ENCODE results near the gene MRPS16.

MRPS16 gene

GRCh38 chr10:73238990-73239566 is 13.4 kb downstream of the MRPS16 start:
- no peak overlapping the region for H3K14ac ChIP-seq (ENCODE audit: low read length)
- no peak overlapping the region for H3K27ac ChIP-seq (replicated peaks; ENCODE audit: low read length)
- H3K36me3 ChIP-seq (replicated peaks in 1 of 2; ENCODE audit: control insufficient read depth in 2 of 2, insufficient read depth in 2 of 2, low read length in 2 of 2), result peaks cover 30 to 97% of the 10 kb centered on the region in 2 donors
- DNase-seq (ENCODE audit: low spot score), result no peak
- no peak overlapping the region for H2BK12ac ChIP-seq (ENCODE audit: low read length)
- no peak overlapping the region for H2BK120ac ChIP-seq (ENCODE audit: low read depth, low read length)
- H3K18ac ChIP-seq (ENCODE audit: low read length), result no peak overlapping the region
- H2BK15ac ChIP-seq (ENCODE audit: low read length), result no peak overlapping the region
- H4K8ac ChIP-seq (ENCODE audit: low read depth, low read length), result no peak overlapping the region
- H3K4ac ChIP-seq (ENCODE audit: low read length), result no peak overlapping the region
- no peak overlapping the region for H3K23ac ChIP-seq (ENCODE audit: low read depth, low read length, poor library complexity)
- no peaks in the 10 kb centered on the region for H3K4me1 ChIP-seq (ENCODE audit: control insufficient read depth in 2 of 2, insufficient read depth in 1 of 2, low read depth in 1 of 2, low read length in 2 of 2)
- H2BK5ac ChIP-seq (ENCODE audit: low read length), result no peak overlapping the region
- no peaks in the 10 kb centered on the region for H3K9me3 ChIP-seq (replicated peaks in 1 of 2; ENCODE audit: control insufficient read depth in 2 of 2, insufficient read depth in 1 of 2, low read depth in 1 of 2, low read length in 2 of 2)
- H3K4me3 ChIP-seq (ENCODE audit: low read length in 2 of 2), result no peak overlapping the region
- no peak overlapping the region for H4K91ac ChIP-seq (ENCODE audit: low read depth, low read length, poor library complexity)
- H3K79me1 ChIP-seq (ENCODE audit: low read depth, low read length), result peaks cover 4% of the 10 kb centered on the region
- H3K27me3 ChIP-seq (ENCODE audit: control insufficient read depth in 3 of 3, insufficient read depth in 3 of 3, low read depth in 1 of 3, low read length in 3 of 3), result no peaks in the 10 kb centered on the region
- WGBS, 2 donors (ENCODE audit: extremely low coverage in 2 of 2, insufficient read length in 2 of 2, insufficient replicate concordance in 1 of 2), result no CpG with 5 or more reads among the region's 5 CpGs
- no peak overlapping the region for H3K9ac ChIP-seq (ENCODE audit: low read depth, low read length, poor library complexity)
- H3K4me2 ChIP-seq (ENCODE audit: insufficient read depth, low read length, poor library complexity, severe bottlenecking), result no peak overlapping the region
- no peak overlapping the region for H2AFZ ChIP-seq (ENCODE audit: low read length)
- H2AK5ac ChIP-seq (ENCODE audit: low read depth, low read length), result no peak overlapping the region

- Histone ChIP-seq H3K36me3 (replicated peaks in 1 of 2; ENCODE audit: control insufficient read depth in 2 of 2, insufficient read depth in 2 of 2, low read length in 2 of 2) (peaks cover 17 to 97% of the 10 kb centered on the region in 2 donors), H3K9me3 (replicated peaks in 1 of 2; ENCODE audit: control insufficient read depth in 2 of 2, insufficient read depth in 1 of 2, low read depth in 1 of 2, low read length in 2 of 2) (no peaks in the 10 kb centered on the region), H3K4me1 (ENCODE audit: control insufficient read depth in 2 of 2, insufficient read depth in 1 of 2, low read depth in 1 of 2, low read length in 2 of 2) (no peaks in the 10 kb centered on the region), H2AFZ (ENCODE audit: low read length) (no peak overlapping the region), H3K79me1 (ENCODE audit: low read depth, low read length) (peaks cover 4% of the 10 kb centered on the region), H3K23ac (ENCODE audit: low read depth, low read length, poor library complexity) (no peak overlapping the region), H3K18ac (ENCODE audit: low read length) (no peak overlapping the region), H3K4me2 (ENCODE audit: insufficient read depth, low read length, poor library complexity, severe bottlenecking) (no peak overlapping the region), H3K27me3 (ENCODE audit: control insufficient read depth in 3 of 3, insufficient read depth in 3 of 3, low read depth in 1 of 3, low read length in 3 of 3) (no peaks in the 10 kb centered on the region), H3K4ac (ENCODE audit: low read length) (no peak overlapping the region), H2BK5ac (ENCODE audit: low read length) (no peak overlapping the region), H4K91ac (ENCODE audit: low read depth, low read length, poor library complexity) (no peak overlapping the region), H2BK12ac (ENCODE audit: low read length) (no peak overlapping the region), H2BK120ac (ENCODE audit: low read depth, low read length) (no peak overlapping the region), H2BK15ac (ENCODE audit: low read length) (no peak overlapping the region), H3K4me3 (ENCODE audit: low read length in 2 of 2) (no peak overlapping the region), H3K9ac (ENCODE audit: low read depth, low read length, poor library complexity) (no peak overlapping the region), H4K8ac (ENCODE audit: low read depth, low read length) (no peak overlapping the region), H3K27ac (replicated peaks; ENCODE audit: low read length) (no peak overlapping the region), H3K14ac (ENCODE audit: low read length) (no peak overlapping the region), H2AK5ac (ENCODE audit: low read depth, low read length) (no peak overlapping the region)
- no peak for DNase-seq (ENCODE audit: low spot score)
- WGBS, 2 donors (ENCODE audit: extremely low coverage in 2 of 2, insufficient read length in 2 of 2, insufficient replicate concordance in 1 of 2), result no CpG with 5 or more reads among the region's 7 CpGs
These were observed 17.7 kb downstream of the MRPS16 start for GRCh38 chr10:73234695-73235094.

- no peak overlapping the region for H3K4me2 ChIP-seq (ENCODE audit: insufficient read depth, low read length, poor library complexity, severe bottlenecking)
- H3K14ac ChIP-seq (ENCODE audit: low read length), result no peak overlapping the region
- H2BK120ac ChIP-seq (ENCODE audit: low read depth, low read length), result no peak overlapping the region
- no peak overlapping the region for H2BK12ac ChIP-seq (ENCODE audit: low read length)
- no CpG with 5 or more reads among the region's 2 CpGs for WGBS, 2 donors (ENCODE audit: extremely low coverage in 2 of 2, insufficient read length in 2 of 2, insufficient replicate concordance in 1 of 2)
- H3K27ac ChIP-seq (replicated peaks; ENCODE audit: low read length), result no peak overlapping the region
- no peak overlapping the region for H2AK5ac ChIP-seq (ENCODE audit: low read depth, low read length)
- H3K23ac ChIP-seq (ENCODE audit: low read depth, low read length, poor library complexity), result no peak overlapping the region
- H2BK15ac ChIP-seq (ENCODE audit: low read length), result no peak overlapping the region
- H3K27me3 ChIP-seq (ENCODE audit: control insufficient read depth in 3 of 3, insufficient read depth in 3 of 3, low read depth in 1 of 3, low read length in 3 of 3), result no peaks in the 10 kb centered on the region
- H4K91ac ChIP-seq (ENCODE audit: low read depth, low read length, poor library complexity), result no peak overlapping the region
- peaks cover 17 to 97% of the 10 kb centered on the region in 2 donors for H3K36me3 ChIP-seq (replicated peaks in 1 of 2; ENCODE audit: control insufficient read depth in 2 of 2, insufficient read depth in 2 of 2, low read length in 2 of 2)
- H3K4ac ChIP-seq (ENCODE audit: low read length), result no peak overlapping the region
- H3K9ac ChIP-seq (ENCODE audit: low read depth, low read length, poor library complexity), result no peak overlapping the region
- no peak for DNase-seq (ENCODE audit: low spot score)
- no peak overlapping the region for H2BK5ac ChIP-seq (ENCODE audit: low read length)
- no peak overlapping the region for H3K4me3 ChIP-seq (ENCODE audit: low read length in 2 of 2)
- no peaks in the 10 kb centered on the region for H3K9me3 ChIP-seq (replicated peaks in 1 of 2; ENCODE audit: control insufficient read depth in 2 of 2, insufficient read depth in 1 of 2, low read depth in 1 of 2, low read length in 2 of 2)
- H2AFZ ChIP-seq (ENCODE audit: low read length), result no peak overlapping the region
- H4K8ac ChIP-seq (ENCODE audit: low read depth, low read length), result no peak overlapping the region
- no peak overlapping the region for H3K18ac ChIP-seq (ENCODE audit: low read length)
- peaks cover 4% of the 10 kb centered on the region for H3K79me1 ChIP-seq (ENCODE audit: low read depth, low read length)
- H3K4me1 ChIP-seq (ENCODE audit: control insufficient read depth in 2 of 2, insufficient read depth in 1 of 2, low read depth in 1 of 2, low read length in 2 of 2), result no peaks in the 10 kb centered on the region
These were observed 18.6 kb downstream of the MRPS16 start for GRCh38 chr10:73233883-73234282.

GRCh38 chr10:73232887-73233286 is 19.6 kb downstream of the MRPS16 start:
- Histone ChIP-seq H3K36me3 (replicated peaks in 1 of 2; ENCODE audit: control insufficient read depth in 2 of 2, insufficient read depth in 2 of 2, low read length in 2 of 2) (peaks cover 17 to 94% of the 10 kb centered on the region in 2 donors), H3K4ac (ENCODE audit: low read length) (no peak overlapping the region), H2BK120ac (ENCODE audit: low read depth, low read length) (no peak overlapping the region), H2BK5ac (ENCODE audit: low read length) (no peak overlapping the region), H2BK12ac (ENCODE audit: low read length) (no peak overlapping the region), H4K91ac (ENCODE audit: low read depth, low read length, poor library complexity) (no peak overlapping the region), H3K23ac (ENCODE audit: low read depth, low read length, poor library complexity) (no peak overlapping the region), H3K4me2 (ENCODE audit: insufficient read depth, low read length, poor library complexity, severe bottlenecking) (no peak overlapping the region), H3K14ac (ENCODE audit: low read length) (no peak overlapping the region), H3K4me3 (ENCODE audit: low read length in 2 of 2) (no peak overlapping the region), H3K79me1 (ENCODE audit: low read depth, low read length) (peaks cover 4% of the 10 kb centered on the region), H4K8ac (ENCODE audit: low read depth, low read length) (no peak overlapping the region), H3K4me1 (ENCODE audit: control insufficient read depth in 2 of 2, insufficient read depth in 1 of 2, low read depth in 1 of 2, low read length in 2 of 2) (no peaks in the 10 kb centered on the region), H3K27me3 (ENCODE audit: control insufficient read depth in 3 of 3, insufficient read depth in 3 of 3, low read depth in 1 of 3, low read length in 3 of 3) (no peaks in the 10 kb centered on the region), H3K27ac (replicated peaks; ENCODE audit: low read length) (no peak overlapping the region), H3K9me3 (replicated peaks in 1 of 2; ENCODE audit: control insufficient read depth in 2 of 2, insufficient read depth in 1 of 2, low read depth in 1 of 2, low read length in 2 of 2) (no peaks in the 10 kb centered on the region), H3K9ac (ENCODE audit: low read depth, low read length, poor library complexity) (no peak overlapping the region), H2AK5ac (ENCODE audit: low read depth, low read length) (no peak overlapping the region), H3K18ac (ENCODE audit: low read length) (no peak overlapping the region), H2BK15ac (ENCODE audit: low read length) (no peak overlapping the region), H2AFZ (ENCODE audit: low read length) (no peak overlapping the region)
- DNase-seq (ENCODE audit: low spot score), result no peak
- no CpG with 5 or more reads among the region's 8 CpGs for WGBS, 2 donors (ENCODE audit: extremely low coverage in 2 of 2, insufficient read length in 2 of 2, insufficient replicate concordance in 1 of 2)
